Forelimb muscle (tissue), 1 donor: ENCODE measurements around the gene TMCC1. TPM values are rescaled to one million over a fixed set of nuclear protein-coding genes. Genes with fewer than 3 reads are reported as not detected.
"Not testable (repeated sequence)": the region's sequence is repeated elsewhere in the genome, so short reads cannot be mapped to it uniquely, and the experiment has no call there.

Experiments
- DNase-seq: peaks from one replicate; pipeline ENCODE4 v3.0.0-alpha.2; 2013; ENCODE audit warnings: low read depth
- polyA plus RNA-seq: library from polyadenylated mRNA; unstranded; fragments of 120-200 nt; gene quantifications from one replicate; pipeline ENCODE4 v1.2.1, GENCODE V29; 2013; ENCODE audit not compliant: insufficient read length

TMCC1 gene
- polyA plus RNA-seq, 1 donor: 40.2 TPM

DNA sequence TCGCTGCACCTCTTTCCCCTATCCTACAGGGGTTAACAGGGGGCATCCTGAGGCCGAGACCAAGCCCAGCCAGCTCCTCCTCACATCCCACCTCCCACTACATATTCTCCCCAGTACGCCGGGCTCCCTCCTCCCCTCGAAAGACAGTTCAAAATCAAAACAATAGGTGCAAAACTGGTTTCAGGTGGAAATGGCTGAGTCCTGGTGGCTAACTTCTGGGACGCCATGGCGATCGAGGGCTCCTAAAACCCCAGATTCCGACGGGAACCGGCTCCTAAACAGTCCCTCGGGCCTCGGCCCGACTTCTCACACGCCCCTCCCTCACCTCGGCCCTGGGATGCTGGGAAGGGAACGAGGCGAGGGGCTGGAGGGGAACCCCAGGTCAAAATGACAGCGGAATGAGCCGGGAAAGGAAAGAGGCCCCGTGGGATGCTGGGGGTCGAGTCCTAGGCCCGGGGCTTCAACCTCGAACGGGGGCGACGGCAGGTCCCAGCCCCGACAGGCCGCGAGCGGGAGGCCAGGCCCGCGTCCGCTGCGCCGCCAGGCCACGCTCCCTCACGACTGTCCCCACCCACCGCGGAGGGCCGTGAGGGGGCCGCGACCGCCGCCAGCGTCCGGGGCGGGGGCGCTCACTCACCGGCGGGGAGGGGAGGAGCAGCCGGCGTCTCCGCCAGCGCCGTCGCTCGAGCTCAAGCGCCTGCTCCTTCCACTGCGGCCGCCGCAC lies 492 bp downstream of the TMCC1 start:
- DNase-seq: no peak

DNA sequence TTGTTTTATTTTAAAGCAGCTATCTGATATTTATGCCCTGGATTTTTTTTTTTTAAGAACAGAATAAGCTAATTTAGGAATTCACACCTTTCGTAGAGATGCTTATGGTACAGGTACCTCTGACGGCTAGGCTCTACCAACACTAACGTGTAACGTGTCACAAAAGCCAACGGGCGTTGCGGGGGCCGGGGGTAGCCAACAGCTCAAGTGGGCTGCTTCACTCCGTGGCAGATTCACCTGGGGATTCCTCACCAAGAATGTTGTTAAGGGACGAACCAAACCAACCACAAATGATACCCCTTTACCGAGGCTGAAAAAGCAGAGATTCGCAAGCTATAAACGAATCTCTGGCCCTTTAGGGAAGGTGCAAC lies 1.0 kb downstream of the TMCC1 start:
- no peak for DNase-seq

DNA sequence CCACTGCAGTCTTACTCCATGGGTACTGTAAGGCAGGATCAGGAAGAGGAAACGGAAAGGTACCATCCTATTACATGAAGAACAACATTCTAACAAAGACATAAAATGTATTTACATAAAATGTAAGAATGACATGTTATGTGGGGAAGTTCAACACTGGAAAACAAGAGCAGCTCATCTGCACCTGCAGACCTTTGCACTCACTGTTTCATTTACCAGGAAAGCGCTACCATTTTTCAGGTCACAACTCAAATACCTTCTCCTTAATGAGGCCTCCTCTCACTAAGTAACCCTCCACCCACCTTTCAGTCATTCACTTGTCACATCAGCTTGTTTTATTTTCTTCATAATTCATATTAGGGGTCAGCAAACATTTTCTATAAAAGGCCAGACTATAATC lies 2.6 kb downstream of the TMCC1 start:
- no peak for DNase-seq

DNA sequence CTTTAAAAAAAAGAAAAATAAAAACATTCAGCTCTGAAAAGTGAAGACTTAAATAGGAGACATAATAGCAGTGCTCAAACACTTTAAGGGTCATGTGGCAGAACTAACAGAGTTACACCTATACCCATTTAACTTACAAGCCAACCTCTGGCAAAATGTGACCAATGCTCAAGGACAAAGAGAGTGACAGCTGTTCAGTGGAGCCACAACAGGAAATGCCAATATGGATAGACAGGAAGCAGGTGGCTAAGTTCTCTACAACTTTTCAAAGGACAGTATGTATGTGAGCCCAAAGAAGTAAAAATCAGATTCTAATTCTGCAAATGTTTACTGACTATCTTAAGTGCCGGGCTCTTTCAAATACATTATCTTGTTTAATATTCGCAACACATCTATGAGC lies 3.4 kb downstream of the TMCC1 start:
- DNase-seq: no peak

DNA sequence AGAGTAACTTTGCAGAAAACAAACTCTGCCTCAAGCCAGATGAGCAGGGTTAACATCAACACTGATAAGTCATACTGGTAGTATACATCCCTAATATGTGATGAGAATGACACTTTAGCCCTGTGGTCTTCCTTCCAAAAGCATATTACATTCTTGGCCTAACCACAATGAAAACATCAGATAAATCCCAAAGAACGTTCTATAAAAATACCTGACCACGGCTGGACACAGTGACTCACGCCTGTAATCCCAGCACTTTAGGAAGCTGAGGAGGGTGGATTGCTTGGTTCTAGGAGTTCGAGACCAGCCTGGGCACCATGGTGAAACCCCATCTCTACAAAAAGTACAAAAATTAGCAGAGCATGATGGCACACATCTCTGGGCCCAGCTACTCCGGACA lies 4.7 kb downstream of the TMCC1 start:
- DNase-seq: no peak

DNA sequence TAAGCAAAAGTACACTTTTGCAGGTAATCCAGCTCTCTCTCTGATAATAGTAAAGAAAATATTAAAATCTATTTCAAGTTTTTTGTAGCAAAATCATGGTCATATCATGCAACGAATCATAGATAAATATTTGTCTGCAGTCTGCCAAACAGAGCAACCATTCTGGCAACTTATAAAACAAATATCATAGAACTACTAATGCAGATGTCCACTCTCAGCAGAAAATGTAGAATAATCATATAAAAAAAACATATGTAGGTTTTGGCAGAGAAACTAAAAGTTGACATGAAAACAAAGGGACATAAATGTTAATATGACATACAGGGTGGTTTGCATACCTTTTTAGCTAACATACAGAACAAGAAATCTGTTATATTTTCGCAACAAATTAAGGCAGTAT lies 12.2 kb downstream of the TMCC1 start:
- DNase-seq: no peak

DNA sequence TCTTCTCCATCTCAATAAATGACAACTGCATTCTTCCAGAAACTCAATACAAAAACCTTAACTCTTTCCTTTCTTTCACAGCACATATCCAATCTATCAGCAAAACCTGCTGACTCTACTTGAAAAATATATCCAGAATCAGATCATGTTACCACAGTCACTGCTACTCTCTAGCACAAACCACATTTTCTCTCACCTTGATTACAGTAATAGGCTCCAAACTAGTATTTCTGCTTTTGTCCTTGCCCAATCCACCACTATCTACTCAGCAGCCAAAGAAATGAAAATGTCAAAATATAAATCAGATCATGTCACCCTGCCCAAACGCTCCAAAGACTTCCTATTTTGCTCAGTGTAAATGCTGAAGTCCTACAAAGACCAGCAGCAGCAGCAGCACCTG lies 15.2 kb downstream of the TMCC1 start:
- DNase-seq: no peak

DNA sequence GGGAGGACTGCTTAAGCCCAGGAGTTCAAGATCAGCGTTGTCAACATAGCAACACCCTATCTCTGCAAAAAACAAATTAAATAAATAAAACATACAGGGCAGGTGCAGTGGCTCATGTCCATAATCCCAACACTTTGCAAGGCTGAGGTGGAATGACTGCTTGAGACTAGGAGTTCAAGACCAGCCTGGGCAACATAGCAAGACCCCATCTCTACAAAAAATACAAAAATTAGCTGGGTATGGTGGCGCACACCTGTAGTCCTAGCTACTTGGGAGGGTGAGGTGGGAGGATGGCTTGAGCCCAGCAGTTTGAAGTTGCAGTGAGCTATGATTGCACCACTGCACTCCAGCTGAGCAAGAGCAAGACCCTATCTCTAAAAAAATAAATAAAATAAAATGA lies 19.0 kb downstream of the TMCC1 start:
- not testable (repeated sequence) for DNase-seq

DNA sequence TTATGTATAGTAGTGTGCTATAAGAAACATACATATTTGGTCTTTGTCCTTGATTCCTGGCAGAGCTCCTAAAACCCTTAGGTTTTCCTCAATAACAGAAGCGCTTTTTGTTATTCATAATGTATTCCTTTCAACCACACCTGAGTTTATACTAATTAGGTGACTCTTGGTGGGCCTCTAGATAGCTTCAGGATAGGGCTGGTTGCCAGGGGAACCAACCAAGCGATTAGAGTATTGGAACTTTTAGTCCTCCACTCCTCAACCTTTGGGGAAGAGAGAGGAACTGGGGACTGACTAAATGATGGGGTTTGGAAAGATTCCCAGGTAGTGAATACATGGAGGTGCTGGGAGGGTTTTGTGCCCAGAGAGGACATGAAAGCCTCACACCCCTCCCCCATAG lies 24.6 kb downstream of the TMCC1 start:
- no peak for DNase-seq

DNA sequence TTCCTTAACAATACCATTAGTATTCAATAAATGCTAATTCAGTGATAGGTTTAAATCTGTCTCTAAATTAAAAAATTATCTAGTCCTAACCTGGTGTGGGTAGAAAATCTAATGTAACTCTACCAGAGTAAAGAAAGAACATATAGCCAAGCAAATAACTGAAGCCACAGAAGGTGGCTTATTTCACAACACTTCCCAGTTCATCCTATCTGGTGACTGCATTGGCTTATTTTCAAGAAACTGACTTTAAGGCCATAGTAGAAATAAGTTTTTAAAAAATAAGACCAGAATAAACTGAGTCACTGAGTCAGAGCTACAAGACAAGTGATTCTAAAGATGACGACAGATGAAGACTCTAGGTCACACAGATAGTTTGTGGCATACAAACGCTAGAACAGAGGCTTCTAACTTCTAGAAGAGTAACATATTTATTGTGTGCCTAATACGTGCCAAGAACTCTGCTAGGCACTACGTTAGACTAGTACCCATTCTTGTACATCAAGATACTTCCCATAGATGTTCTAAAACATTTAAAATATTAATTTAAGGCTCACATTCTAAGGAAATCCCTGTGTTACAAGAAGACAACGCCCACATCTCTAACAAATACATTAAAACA lies 25.9 kb downstream of the TMCC1 start:
- no peak for DNase-seq

DNA sequence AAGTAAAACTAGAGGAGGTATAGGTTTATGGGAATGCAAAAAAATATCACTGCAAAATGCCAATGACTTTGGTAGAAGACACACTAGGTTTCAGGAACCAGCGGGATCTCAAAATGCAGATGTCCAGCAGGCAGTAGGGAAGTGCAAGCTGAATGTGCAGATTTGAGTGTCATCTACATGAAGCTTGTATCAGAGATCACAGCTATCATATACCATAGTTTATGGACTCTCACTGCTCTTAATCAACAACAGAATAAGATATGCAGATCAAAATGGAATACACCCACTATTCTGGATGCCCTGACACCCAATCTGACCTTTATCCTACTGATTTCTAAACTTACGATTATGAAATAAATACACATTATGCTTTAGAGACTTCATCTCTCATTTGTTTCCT lies 27.7 kb downstream of the TMCC1 start:
- no peak for DNase-seq

DNA sequence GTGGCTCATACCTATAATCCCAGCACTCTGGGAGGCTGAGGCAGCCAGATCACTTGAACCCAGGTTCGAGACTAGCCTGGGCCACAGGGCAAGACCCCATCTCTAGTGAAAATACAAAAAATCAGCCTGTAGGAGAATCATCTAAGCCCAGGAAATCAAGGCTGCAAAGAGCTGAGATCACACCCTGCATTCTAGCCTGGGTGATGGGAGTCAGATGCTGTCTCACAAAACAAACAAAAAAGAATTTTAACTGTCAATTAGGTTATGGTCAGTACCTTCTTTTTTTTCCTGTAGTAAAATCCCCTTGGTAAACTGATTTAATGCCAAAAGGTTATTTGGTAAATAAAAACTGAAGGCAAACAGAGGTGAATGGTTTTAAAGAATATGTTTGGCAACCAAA lies 29.0 kb downstream of the TMCC1 start:
- no peak for DNase-seq

DNA sequence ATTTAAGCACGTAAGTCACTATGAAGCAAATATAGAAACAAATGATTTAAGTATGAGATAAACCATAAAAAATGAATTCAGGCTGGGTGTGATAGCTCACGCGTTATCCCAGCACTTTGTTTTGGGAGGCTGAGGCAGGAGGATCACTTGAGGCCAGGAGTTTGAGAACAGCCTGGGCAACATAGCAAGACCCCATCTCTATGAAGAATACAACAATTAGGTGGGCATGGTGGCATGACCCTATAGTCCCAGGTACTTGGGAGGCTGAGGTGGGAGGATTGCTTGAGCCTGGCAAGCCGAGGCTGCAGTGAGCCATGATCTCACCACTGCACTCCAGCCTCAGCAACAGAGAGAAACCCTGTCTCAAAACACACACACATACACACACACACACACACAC lies 34.2 kb downstream of the TMCC1 start:
- DNase-seq: no peak

DNA sequence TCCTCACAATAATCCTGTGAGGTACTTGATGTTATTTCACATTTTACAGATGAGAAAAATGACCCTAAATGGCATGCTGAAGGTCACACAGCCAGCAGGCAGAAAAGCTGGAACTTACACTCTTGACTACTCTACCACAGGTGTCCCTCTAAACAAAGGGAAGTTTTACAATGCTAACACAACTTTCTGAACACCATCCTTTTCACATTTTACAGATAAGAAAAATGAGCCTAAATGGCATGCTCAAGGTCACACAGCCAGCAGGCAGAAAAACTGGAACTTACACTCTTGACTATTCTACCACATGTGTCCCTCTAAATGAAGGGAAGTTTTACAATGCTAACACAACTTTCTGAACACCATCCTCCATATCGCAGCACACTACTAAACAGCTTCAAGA lies 35.6 kb downstream of the TMCC1 start:
- no peak for DNase-seq

DNA sequence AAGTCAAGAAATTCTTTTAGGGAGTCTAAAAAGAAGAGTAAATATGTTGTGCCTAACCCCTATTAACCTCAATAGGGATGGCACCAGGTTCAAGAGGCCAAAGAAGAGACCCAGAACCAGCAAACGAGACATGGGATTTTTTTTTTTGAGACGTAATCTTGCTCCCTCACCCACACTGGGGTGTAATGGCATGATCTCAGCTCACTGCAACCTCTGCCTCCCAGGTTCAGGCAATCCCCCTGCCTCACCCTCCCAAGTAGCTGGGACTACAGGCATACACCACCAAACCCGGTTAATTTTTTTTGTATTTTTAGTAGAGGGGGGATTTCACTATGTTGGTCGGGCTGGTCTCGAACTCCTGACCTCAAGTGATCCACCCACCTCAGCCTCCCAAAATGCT lies 36.7 kb downstream of the TMCC1 start:
- DNase-seq: not testable (repeated sequence)

DNA sequence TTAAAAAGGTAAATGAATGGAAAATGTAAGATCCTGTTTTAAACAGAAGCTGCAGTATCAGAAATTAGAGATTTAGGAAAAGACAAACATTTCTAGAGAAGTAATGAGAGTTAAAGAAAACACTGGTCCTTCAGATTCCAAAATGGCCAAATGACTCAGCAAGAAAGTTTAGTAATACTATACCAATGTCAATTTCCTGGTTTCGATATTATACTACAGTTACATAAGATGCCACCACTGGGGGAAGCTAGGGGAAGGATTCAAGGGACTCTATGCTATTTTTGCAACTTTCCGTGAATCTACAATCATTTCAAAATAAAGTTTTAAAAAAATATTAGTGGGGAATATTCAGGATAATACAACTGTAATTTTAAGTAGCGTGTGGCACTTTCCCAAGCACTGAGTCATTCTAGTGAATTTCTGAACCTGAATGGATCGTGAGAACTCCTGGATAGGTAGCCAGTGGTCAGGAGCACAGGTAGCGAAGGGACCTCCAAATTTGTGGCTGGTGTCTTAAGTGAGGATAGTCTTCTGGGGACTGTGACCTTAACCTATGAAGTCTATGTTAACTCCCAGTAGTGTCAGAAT lies 37.6 kb downstream of the TMCC1 start:
- DNase-seq: no peak

DNA sequence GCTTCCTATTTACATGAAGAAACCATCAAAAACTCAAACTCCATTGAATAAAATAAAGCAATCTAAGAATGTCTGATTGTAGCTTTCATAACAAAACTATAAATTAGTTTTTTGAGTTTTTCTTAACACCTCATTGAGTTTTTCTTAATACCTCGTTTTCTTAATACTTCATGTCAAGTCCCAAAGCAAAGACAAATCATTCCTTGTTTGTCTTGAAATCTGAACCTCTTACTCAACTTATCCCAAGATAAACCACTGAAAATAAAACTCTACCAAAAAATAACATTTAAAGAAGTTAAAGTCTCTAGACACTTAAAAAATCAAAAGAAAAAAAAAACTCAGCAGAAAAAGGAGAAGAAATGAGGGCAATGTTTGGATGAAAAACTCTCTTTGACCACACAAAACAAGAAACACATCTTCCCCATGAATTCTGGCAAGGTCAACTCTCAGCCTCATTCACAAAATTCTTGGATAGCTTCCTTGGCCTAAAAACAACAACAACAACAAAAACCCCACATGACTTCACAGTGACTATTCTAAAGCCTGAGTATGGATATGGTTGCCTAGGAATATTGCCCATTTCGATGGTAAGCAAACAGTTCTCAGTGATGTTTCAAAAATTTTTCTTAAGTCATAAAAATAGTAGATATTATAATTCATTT lies 38.2 kb downstream of the TMCC1 start:
- DNase-seq: peak; percentile 29

DNA sequence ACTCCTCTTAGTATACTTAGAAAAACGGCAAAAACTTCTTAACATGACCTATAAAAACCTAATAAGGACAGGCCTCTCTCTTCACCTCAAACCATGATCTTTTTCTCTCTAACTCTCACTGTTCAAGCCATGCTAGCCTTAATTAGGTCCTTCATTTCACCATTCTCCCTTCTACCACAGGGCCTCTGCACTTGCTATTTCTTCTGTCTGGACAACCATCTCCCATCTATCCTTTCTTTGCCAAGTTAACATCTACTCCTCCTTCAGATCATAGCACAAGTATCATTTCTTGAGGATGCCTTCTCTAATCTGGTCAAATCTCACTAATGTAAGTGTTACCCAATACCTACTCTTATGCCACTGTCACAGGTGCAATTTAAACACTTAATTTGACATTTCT lies 39.1 kb downstream of the TMCC1 start:
- DNase-seq: no peak

DNA sequence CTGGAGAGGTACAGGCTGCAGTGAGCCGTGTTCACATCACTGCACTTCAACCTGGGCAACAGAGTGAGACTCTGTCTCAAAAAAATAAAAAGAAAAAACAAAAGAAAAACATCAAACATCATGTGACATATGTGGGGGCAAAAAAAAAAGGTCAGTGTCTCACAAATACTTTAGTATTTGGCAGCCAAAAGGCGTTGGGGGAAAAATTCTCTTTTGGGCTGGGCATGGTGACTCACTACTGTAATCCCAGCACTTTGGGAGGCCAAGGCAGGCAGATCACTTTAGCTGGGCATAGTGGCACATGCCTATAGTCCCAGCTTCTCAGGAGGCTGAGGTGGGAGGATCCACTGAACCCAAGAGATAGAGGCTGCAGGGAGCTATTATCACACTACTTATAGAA lies 47.6 kb downstream of the TMCC1 start:
- no peak for DNase-seq

DNA sequence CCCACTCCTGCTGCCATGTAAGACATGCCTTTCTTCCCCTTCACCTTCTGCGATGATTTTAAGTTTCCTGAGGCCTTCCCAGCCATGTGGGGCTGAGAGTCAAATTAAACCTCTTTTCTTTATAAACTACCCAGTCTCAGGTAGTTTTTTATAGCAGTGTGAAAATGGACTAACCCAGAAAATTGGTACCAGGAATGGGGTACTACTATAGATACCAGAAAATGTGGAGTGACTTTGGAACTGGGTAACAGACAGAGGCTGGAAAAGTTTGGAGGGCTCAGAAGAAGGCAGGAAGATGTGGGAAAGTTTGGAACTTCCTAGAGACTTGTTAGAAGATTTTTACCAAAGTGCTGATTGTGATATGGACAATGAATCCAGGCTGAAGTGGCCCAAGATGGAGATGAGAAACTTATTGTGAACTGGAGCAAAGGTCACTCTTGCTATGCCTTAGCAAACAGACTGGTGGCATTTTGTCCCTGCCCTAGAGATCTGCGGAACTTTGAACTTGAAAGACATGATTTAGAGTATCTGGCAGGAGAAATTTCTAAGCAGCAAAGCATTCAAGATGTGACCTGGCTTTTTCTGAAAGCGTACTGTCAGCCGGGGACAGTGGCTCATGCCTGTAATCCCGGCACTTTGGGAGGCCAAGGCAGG lies 52.7 kb downstream of the TMCC1 start:
- DNase-seq: no peak

DNA sequence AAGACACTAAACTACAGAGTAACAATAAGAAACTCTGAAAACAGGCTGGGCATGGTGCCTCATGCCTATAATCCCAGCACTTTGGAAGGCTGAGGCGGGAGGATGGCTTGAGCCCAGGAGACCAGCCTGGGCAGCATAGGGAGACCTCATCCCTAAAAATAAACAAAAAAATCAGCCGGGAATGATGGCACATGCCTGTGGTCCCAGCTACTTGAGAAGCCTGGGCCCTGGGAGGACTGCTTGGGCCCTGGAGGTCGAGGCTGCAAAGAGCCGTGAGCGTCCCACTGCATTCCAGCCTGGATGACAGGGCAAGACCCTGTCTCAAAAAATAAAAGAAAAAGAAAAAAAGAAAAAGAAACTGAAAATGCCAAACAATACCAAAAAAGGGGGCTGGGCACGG lies 55.4 kb downstream of the TMCC1 start:
- no peak for DNase-seq

DNA sequence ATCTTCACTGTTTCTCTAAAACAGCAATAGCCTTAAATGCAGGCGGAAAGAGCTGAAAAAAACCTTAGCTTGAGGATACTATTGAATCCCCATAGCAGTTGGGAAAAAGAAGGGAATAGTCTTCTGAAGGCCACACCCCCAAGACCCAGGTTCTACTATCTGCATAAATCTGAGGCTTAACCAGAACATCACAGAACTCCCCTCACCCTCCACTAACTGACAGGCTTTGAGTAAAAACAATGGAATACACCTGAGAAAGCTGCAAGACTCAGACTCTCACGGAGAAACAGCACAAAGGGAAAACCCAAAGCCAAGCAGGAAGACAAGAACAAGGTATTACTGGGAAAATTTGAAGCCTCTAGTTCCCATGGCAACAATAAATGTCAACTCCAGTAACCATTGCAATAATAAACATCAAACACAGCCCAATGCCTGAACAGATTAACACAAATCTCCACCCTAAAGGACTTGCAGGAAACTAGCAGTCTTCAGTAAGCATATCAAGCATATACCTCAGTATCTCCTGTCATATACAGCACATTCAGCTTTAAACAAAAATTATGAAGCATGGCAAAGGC lies 56.4 kb downstream of the TMCC1 start:
- no peak for DNase-seq
